Common myeloid progenitor, CD34-positive (primary cell): Measurements from ENCODE around the gene POU6F2.

Experiments used
- CTCF ChIA-PET: fragments of 350-600 bp; sonication (Branson Sonifier 250); formaldehyde crosslinking; loops from one replicate; lab custom pipeline; 2021; ENCODE audit warnings: antibody characterized with exemption; lab: Charles Lee
- POLR2A ChIA-PET: fragments of 350-600 bp; sonication (Branson Sonifier 250); formaldehyde crosslinking; loops from one replicate; lab custom pipeline; 2021; ENCODE audit warnings: antibody characterized with exemption; lab: Charles Lee
- DNase-seq, 3 donors: peaks; one replicate each; pipeline versions ENCODE4 v3.0.0 to v3.0.0-alpha.2; 2013
- H3K27ac ChIP-seq, 2 experiments: 1 replicate in 1 of 2; 2 replicates in 1 of 2; pipeline ENCODE4 v1.7.0; 2013; ENCODE audit warnings: inconsistent platforms in 2 of 2, low read length in 2 of 2, mild to moderate bottlenecking in 2 of 2, low read depth in 1 of 2, moderate library complexity in 1 of 2; ENCODE audit not compliant: severe bottlenecking in 2 of 2, insufficient read depth in 1 of 2, poor library complexity in 1 of 2
- H3K27me3 ChIP-seq, 5 experiments: replicated peaks in 2 of 5; 1 replicate in 3 of 5; 2 replicates in 2 of 5; pipeline versions ENCODE4 v1.6.1 to v1.7.0; 2013; ENCODE audit warnings: low read length in 4 of 5, mild to moderate bottlenecking in 2 of 5, moderate library complexity in 2 of 5, inconsistent platforms in 1 of 5; ENCODE audit not compliant: insufficient read depth in 5 of 5, control insufficient read depth in 4 of 5
- H3K36me3 ChIP-seq, 4 experiments: 1 replicate in 2 of 4; 2 replicates in 2 of 4; pipeline versions ENCODE4 v1.6.1 to v1.7.0; 2013; ENCODE audit warnings: low read length in 3 of 4, control low read depth in 1 of 4, mild to moderate bottlenecking in 1 of 4; ENCODE audit not compliant: control insufficient read depth in 4 of 4, insufficient read depth in 4 of 4
- H3K4me1 ChIP-seq, 4 experiments: 1 replicate in 3 of 4; 2 replicates in 1 of 4; pipeline versions ENCODE4 v1.6.1 to v1.7.1; 2013; ENCODE audit warnings: low read length in 3 of 4, mild to moderate bottlenecking in 3 of 4, control low read depth in 1 of 4, inconsistent platforms in 1 of 4, moderate library complexity in 1 of 4; ENCODE audit not compliant: control insufficient read depth in 4 of 4, insufficient read depth in 4 of 4; ENCODE audit errors: control extremely low read depth in 1 of 4
- H3K4me3 ChIP-seq, 7 experiments: 1 replicate in 4 of 7; 2 replicates in 3 of 7; pipeline versions ENCODE4 v1.5.1 to v1.7.0; 2013; ENCODE audit warnings: mild to moderate bottlenecking in 7 of 7, low read length in 6 of 7, moderate library complexity in 6 of 7, inconsistent platforms in 2 of 7, low read depth in 2 of 7, control low read depth in 1 of 7; ENCODE audit not compliant: insufficient read depth in 4 of 7, control insufficient read depth in 1 of 7; ENCODE audit errors: extremely low read depth in 1 of 7
- H3K9me3 ChIP-seq, 5 experiments: 1 replicate in 4 of 5; 2 replicates in 1 of 5; pipeline versions ENCODE4 v1.6.1 to v1.7.1; 2013; ENCODE audit warnings: low read length in 4 of 5, mild to moderate bottlenecking in 2 of 5, inconsistent platforms in 1 of 5, low read depth in 1 of 5, moderate library complexity in 1 of 5; ENCODE audit not compliant: control insufficient read depth in 4 of 5, insufficient read depth in 2 of 5; ENCODE audit errors: control extremely low read depth in 1 of 5
- WGBS: methylation state at CpG from one replicate; pipeline ENCODE4 v1.1.5; 2013; ENCODE audit not compliant: insufficient coverage; 5-methylcytosine and 5-hydroxymethylcytosine counted together

Gene POU6F2

DNA sequence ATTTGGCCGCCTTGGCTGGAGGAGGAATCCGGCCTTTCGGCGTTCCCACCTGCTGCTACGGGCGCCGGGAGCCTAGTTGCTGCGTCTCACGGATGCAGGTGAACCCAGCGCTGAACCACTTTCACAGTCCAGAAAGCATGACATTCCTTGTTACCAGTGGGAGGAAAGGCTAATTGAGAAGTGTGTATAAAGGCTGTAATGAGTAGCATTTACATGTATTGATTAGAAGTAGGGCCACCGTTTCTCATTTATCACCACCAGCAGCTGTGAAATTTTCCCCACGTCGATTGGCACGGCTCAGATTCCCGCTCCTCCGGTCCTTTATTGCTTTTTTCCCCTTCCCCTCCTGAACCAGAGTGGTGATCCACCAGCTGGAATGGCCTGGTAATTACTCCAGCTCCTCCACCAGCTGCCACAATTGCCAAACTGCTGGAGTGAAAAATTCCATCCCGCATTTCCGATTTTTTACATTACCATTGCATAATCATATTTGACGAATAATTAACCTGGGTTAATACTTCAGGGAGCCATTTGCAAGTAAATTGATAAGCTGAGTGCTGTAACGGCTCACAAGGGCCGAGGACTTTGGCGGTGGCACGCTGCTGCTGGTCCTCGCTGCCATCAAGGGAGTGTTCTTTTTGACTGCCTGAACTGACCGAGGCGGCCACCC is 153.3 kb downstream of the POU6F2 start:
- Histone ChIP-seq H3K4me3 (peak overlapping the region in 5 of 7 experiments; percentile 44 to 79 (median 55)), H3K4me1 (peaks cover 0 to 9% (median 0%) of the 10 kb centered on the region in 4 experiments), H3K27me3 (no peaks in the 10 kb centered on the region), H3K36me3 (no peaks in the 10 kb centered on the region), H3K9me3 (no peaks in the 10 kb centered on the region), H3K27ac (no peak overlapping the region)
- 79% methylated on average over 20 of the region's 26 CpGs for WGBS
- DNase-seq = no peak
- POLR2A ChIA-PET = no interaction called here
- CTCF ChIA-PET = no interaction called here

DNA sequence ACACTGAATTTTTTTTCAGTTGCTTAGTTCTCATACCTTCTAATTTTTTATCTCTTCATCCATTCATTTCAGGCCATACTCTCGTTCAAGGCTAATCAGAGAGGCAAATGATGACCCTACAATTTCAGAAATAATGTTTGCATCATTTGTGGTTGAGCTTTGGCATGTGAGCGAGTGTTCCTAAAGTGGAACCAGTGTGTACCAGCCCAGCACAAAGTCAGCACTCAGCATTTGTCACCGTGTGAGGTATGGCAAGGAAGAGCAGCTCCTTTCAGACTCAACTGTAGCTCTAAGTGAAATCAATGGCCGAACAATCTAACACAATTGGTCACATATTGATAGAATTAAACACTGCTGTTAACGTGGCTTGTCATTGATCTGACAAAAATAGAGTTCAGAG is 154.6 kb downstream of the POU6F2 start:
- POLR2A ChIA-PET = no interaction called here
- 100% methylated on average over 3 of the region's 5 CpGs for WGBS

DNA sequence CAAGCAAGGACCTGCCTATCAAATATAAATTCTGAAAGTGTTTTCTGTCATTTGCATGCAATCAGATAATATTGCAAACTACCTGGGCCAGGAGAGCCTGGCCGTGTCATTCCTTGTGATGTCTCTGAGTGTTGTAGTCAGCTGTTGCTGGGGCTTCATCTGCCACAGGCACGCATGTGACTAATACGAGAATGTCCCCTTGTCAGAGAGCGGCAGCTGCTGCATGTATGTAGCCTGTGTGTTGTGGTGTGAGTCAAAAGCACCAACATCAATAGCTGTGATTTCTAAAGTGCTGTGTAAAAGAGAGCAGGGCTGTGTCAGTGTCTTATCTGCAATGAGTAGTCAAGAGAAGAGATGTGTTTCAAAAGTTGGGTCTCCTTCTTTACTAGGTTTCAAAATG is 155.4 kb downstream of the POU6F2 start:
- H3K27ac ChIP-seq = no peak overlapping the region
- CTCF ChIA-PET = no interaction called here
- H3K36me3 ChIP-seq = no peaks in the 10 kb centered on the region
- no peak overlapping the region for H3K4me3 ChIP-seq
- no peak for DNase-seq
- peaks cover 0 to 9% (median 0%) of the 10 kb centered on the region in 4 experiments for H3K4me1 ChIP-seq
- POLR2A ChIA-PET = no interaction called here
- H3K9me3 ChIP-seq = peaks cover 0 to 4% (median 0%) of the 10 kb centered on the region in 5 experiments
- WGBS = 100% methylated on average over 1 of the region's 4 CpGs
- H3K27me3 ChIP-seq = no peaks in the 10 kb centered on the region

More for the DNA sequence above, 154.6 kb downstream of the POU6F2 start:
- no peak for DNase-seq
- CTCF ChIA-PET = no interaction called here
- Histone ChIP-seq H3K9me3 (no peaks in the 10 kb centered on the region), H3K4me1 (peaks cover 0 to 9% (median 0%) of the 10 kb centered on the region in 4 experiments), H3K27me3 (no peaks in the 10 kb centered on the region), H3K27ac (no peak overlapping the region), H3K4me3 (no peak overlapping the region), H3K36me3 (no peaks in the 10 kb centered on the region)

DNA sequence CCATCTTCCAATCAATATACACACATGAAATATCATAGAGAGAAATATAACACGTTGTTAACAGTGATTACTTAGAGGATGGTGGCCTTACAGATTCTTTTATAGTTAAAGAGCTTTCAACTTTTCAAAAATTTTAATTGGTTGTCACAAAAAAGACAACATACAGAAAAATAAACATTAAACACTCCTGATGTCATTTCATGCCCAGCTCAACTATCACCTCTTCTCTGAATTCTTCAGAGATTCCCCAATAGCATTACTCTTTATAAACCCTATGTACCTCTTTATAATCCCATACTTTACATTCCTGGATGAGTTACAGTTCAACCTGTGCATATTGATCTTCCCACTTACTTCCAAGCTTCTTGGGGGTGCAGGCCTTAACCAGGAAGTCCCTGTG is 159.8 kb downstream of the POU6F2 start:
- Histone ChIP-seq H3K27ac (no peak overlapping the region), H3K4me3 (no peak overlapping the region), H3K9me3 (peaks cover 0 to 5% (median 2%) of the 10 kb centered on the region in 5 experiments), H3K36me3 (no peaks in the 10 kb centered on the region), H3K4me1 (no peaks in the 10 kb centered on the region), H3K27me3 (peaks cover 0 to 2% (median 0%) of the 10 kb centered on the region in 5 experiments)
- WGBS = no CpG with 5 or more reads among the region's 1 CpG
- no peak for DNase-seq
- CTCF ChIA-PET = no interaction called here
- POLR2A ChIA-PET = no interaction called here

DNA sequence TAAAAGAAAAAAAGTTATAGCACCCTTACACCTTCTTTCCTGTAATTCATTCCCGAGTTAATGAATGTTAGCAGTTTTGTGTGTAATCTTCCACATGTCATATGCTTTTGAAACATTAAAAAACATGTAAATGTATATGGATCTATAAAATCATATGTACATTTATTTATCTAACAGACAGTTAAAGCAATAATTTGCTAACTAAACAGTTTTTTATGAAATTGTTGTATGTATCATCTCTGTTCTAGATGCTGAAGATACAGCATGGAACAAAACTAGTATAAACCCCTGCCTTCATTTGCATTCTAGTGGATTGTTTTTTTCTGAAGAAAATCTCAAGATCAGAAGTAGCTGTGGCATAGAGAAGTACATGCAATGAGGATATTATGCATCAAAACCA is 165.0 kb downstream of the POU6F2 start:
- no CpG with 5 or more reads among the region's 1 CpG for WGBS
- no peaks in the 10 kb centered on the region for H3K36me3 ChIP-seq
- ChIA-PET CTCF (no interaction called here), POLR2A (no interaction called here)
- DNase-seq = no peak
- no peak overlapping the region for H3K4me3 ChIP-seq
- H3K27me3 ChIP-seq = peaks cover 0 to 2% (median 0%) of the 10 kb centered on the region in 5 experiments
- no peak overlapping the region for H3K27ac ChIP-seq
- peaks cover 0 to 3% (median 1%) of the 10 kb centered on the region in 5 experiments for H3K9me3 ChIP-seq
- H3K4me1 ChIP-seq = no peaks in the 10 kb centered on the region

DNA sequence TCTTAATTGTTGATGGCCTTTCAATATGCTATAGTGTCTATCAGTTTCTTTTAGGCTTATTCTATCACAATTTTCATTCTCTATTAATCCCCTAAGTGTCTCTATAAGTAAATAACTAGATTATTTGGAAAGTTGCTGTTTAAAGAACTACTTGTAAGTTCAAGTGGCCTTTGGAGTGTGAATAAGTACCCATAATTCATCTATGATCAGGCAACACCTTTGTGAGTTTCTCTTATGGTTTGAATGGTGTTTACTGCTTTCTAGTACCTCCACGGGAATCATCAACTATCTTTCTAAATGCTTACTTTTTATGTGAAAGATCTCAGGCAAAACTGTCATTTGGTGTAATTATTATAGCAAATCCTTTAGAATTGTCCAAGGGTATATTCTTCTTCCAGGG is 166.7 kb downstream of the POU6F2 start:
- no CpG with 5 or more reads among the region's 1 CpG for WGBS
- Histone ChIP-seq H3K4me3 (no peak overlapping the region), H3K27me3 (peaks cover 0 to 2% (median 0%) of the 10 kb centered on the region in 5 experiments), H3K4me1 (no peaks in the 10 kb centered on the region), H3K9me3 (peaks cover 0 to 3% (median 0%) of the 10 kb centered on the region in 5 experiments), H3K36me3 (no peaks in the 10 kb centered on the region), H3K27ac (no peak overlapping the region)
- ChIA-PET CTCF (no interaction called here), POLR2A (no interaction called here)
- DNase-seq = no peak

DNA sequence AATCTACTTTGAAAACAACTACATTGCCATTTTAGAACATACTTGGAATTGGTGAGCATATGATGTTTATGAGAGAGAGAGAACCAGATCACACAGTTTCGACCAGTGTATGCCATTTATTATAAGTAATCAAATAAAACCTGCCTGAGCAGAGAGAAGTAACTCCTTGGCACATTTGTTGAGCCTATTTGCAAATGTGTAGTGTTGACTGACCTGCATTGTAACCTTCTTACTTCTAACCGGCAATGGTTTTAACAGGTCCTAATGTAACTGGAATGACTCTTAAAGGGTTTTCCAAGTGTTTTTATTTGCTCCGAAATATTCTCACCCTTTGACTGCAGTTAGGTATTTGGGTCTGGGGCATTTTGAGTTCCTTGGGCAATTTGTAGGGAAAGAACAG is 167.6 kb downstream of the POU6F2 start:
- peaks cover 0 to 2% (median 0%) of the 10 kb centered on the region in 5 experiments for H3K27me3 ChIP-seq
- H3K4me3 ChIP-seq = no peak overlapping the region
- no peaks in the 10 kb centered on the region for H3K36me3 ChIP-seq
- H3K9me3 ChIP-seq = peaks cover 0 to 3% (median 0%) of the 10 kb centered on the region in 5 experiments
- WGBS = 100% methylated on average over 2 of the region's 3 CpGs
- no peak for DNase-seq
- ChIA-PET POLR2A (no interaction called here), CTCF (no interaction called here)
- H3K4me1 ChIP-seq = no peaks in the 10 kb centered on the region
- H3K27ac ChIP-seq = no peak overlapping the region
